Activated CD4-positive, alpha-beta T cell treated with anti-CD3 and anti-CD28 coated beads, Interleukin-2, amount 10 ng/mL, durations not matched to agents 7 days and 5 days (primary cell): ENCODE data around the gene ALCAM. TPM values are rescaled to one million over a fixed set of nuclear protein-coding genes. Genes with fewer than 3 reads are reported as not detected.

Source experiments
- CTCF ChIA-PET: fragments of 350-600 bp; sonication (Branson Sonifier 250); formaldehyde crosslinking; loops from one replicate; lab custom pipeline; 2021; ENCODE audit warnings: antibody characterized with exemption; lab: Charles Lee
- POLR2A ChIA-PET: fragments of 350-600 bp; sonication (Branson Sonifier 250); formaldehyde crosslinking; loops from one replicate; lab custom pipeline; 2021; ENCODE audit warnings: antibody characterized with exemption; lab: Charles Lee
- DNase-seq: peaks from one replicate; pipeline ENCODE4 v3.0.0-alpha.2; 2020
- H3K27ac Mint-ChIP-seq: one replicate; pipeline ENCODE4 v1.8.0; 2021; ENCODE audit warnings: mild to moderate bottlenecking, moderate library complexity, mixed read lengths
- H3K27me3 Mint-ChIP-seq: one replicate; pipeline ENCODE4 v1.8.0; 2021; ENCODE audit warnings: mixed read lengths
- H3K36me3 Mint-ChIP-seq: one replicate; pipeline ENCODE4 v1.8.0; 2021; ENCODE audit warnings: low read depth, mixed read lengths
- H3K4me1 Mint-ChIP-seq: one replicate; pipeline ENCODE4 v1.8.0; 2021; ENCODE audit warnings: mixed read lengths
- H3K4me3 Mint-ChIP-seq: one replicate; pipeline ENCODE4 v1.8.0; 2021; ENCODE audit warnings: mild to moderate bottlenecking, moderate library complexity, mixed read lengths
- H3K9me3 Mint-ChIP-seq: one replicate; pipeline ENCODE4 v1.8.0; 2021; ENCODE audit warnings: mixed read lengths
- total RNA-seq, 2 experiments: library from RNA; stranded (reverse); gene quantifications; one replicate each; pipeline ENCODE4 v1.2.3, GENCODE V29; 2021

ALCAM gene
- total RNA-seq, 2 experiments from 2014 or later: 3.8 to 4.5 TPM

- no peak overlapping the region for H3K4me3 Mint-ChIP-seq
- H3K27ac Mint-ChIP-seq: no peak overlapping the region
- ChIA-PET POLR2A (no interaction called here), CTCF (no interaction called here)
- no peaks in the 10 kb centered on the region for H3K36me3 Mint-ChIP-seq
- no peaks in the 10 kb centered on the region for H3K9me3 Mint-ChIP-seq
- no peaks in the 10 kb centered on the region for H3K4me1 Mint-ChIP-seq
- no peak for DNase-seq
- H3K27me3 Mint-ChIP-seq: no peaks in the 10 kb centered on the region
Observed at GRCh38 chr3:105502333-105502732, 135.6 kb downstream of the ALCAM start.

- Mint-ChIP-seq H3K27me3 (no peaks in the 10 kb centered on the region), H3K36me3 (no peaks in the 10 kb centered on the region), H3K27ac (no peak overlapping the region), H3K4me3 (no peak overlapping the region), H3K4me1 (no peaks in the 10 kb centered on the region), H3K9me3 (no peaks in the 10 kb centered on the region)
- ChIA-PET POLR2A (no interaction called here), CTCF (no interaction called here)
- DNase-seq: no peak
Observed at GRCh38 chr3:105503191-105503593, 136.5 kb downstream of the ALCAM start.

GRCh38 chr3:105504440-105504951 is 137.8 kb downstream of the ALCAM start:
- Mint-ChIP-seq H3K4me3 (no peak overlapping the region), H3K36me3 (no peaks in the 10 kb centered on the region), H3K27me3 (peaks cover 2% of the 10 kb centered on the region), H3K4me1 (no peaks in the 10 kb centered on the region), H3K9me3 (no peaks in the 10 kb centered on the region), H3K27ac (no peak overlapping the region)
- CTCF ChIA-PET: no interaction called here
- no peak for DNase-seq
- POLR2A ChIA-PET: no interaction called here

- Mint-ChIP-seq H3K27ac (no peak overlapping the region), H3K9me3 (no peaks in the 10 kb centered on the region), H3K27me3 (peaks cover 4% of the 10 kb centered on the region), H3K36me3 (no peaks in the 10 kb centered on the region), H3K4me3 (no peak overlapping the region), H3K4me1 (no peaks in the 10 kb centered on the region)
- ChIA-PET POLR2A (no interaction called here), CTCF (no interaction called here)
- DNase-seq: no peak
Observed at GRCh38 chr3:105505170-105505569, 138.5 kb downstream of the ALCAM start.

GRCh38 chr3:105511031-105511430 is 144.3 kb downstream of the ALCAM start:
- H3K36me3 Mint-ChIP-seq: no peaks in the 10 kb centered on the region
- DNase-seq: no peak
- no peaks in the 10 kb centered on the region for H3K4me1 Mint-ChIP-seq
- H3K27me3 Mint-ChIP-seq: peaks cover 6% of the 10 kb centered on the region
- H3K4me3 Mint-ChIP-seq: no peak overlapping the region
- CTCF ChIA-PET: no interaction called here
- POLR2A ChIA-PET: no interaction called here
- no peaks in the 10 kb centered on the region for H3K9me3 Mint-ChIP-seq
- no peak overlapping the region for H3K27ac Mint-ChIP-seq

- CTCF ChIA-PET: interaction anchor here (0.7 kb wide), 1 partner anchor 12 kb away, joined by 3 read pairs; no protein-coding TSS in a partner anchor
- POLR2A ChIA-PET: no interaction called here
- Mint-ChIP-seq H3K4me3 (no peak overlapping the region), H3K9me3 (no peaks in the 10 kb centered on the region), H3K27me3 (peaks cover 6% of the 10 kb centered on the region), H3K4me1 (no peaks in the 10 kb centered on the region), H3K36me3 (no peaks in the 10 kb centered on the region), H3K27ac (no peak overlapping the region)
- DNase-seq: no peak
Observed at GRCh38 chr3:105512061-105512460, 145.4 kb downstream of the ALCAM start.

GRCh38 chr3:105513042-105513441 is 146.3 kb downstream of the ALCAM start:
- Mint-ChIP-seq H3K27me3 (peaks cover 6% of the 10 kb centered on the region), H3K27ac (no peak overlapping the region), H3K36me3 (no peaks in the 10 kb centered on the region), H3K4me1 (no peaks in the 10 kb centered on the region), H3K4me3 (no peak overlapping the region), H3K9me3 (no peaks in the 10 kb centered on the region)
- ChIA-PET CTCF (no interaction called here), POLR2A (no interaction called here)
- DNase-seq: no peak

GRCh38 chr3:105513886-105514285 is 147.2 kb downstream of the ALCAM start:
- POLR2A ChIA-PET: no interaction called here
- peaks cover 2% of the 10 kb centered on the region for H3K4me1 Mint-ChIP-seq
- no peaks in the 10 kb centered on the region for H3K9me3 Mint-ChIP-seq
- DNase-seq: no peak
- CTCF ChIA-PET: no interaction called here
- no peak overlapping the region for H3K27ac Mint-ChIP-seq
- H3K27me3 Mint-ChIP-seq: peaks cover 3% of the 10 kb centered on the region
- H3K36me3 Mint-ChIP-seq: no peaks in the 10 kb centered on the region
- H3K4me3 Mint-ChIP-seq: no peak overlapping the region

GRCh38 chr3:105515372-105515771 is 148.7 kb downstream of the ALCAM start:
- Mint-ChIP-seq H3K36me3 (no peaks in the 10 kb centered on the region), H3K9me3 (no peaks in the 10 kb centered on the region), H3K4me3 (no peak overlapping the region), H3K4me1 (peaks cover 2% of the 10 kb centered on the region), H3K27ac (no peak overlapping the region), H3K27me3 (peaks cover 2% of the 10 kb centered on the region)
- ChIA-PET POLR2A (no interaction called here), CTCF (no interaction called here)
- no peak for DNase-seq

- ChIA-PET CTCF (interaction anchor here (0.5 kb wide), 1 partner anchor 883 kb away, joined by 3 read pairs; no protein-coding TSS in a partner anchor), POLR2A (no interaction called here)
- Mint-ChIP-seq H3K9me3 (no peaks in the 10 kb centered on the region), H3K36me3 (no peaks in the 10 kb centered on the region), H3K4me1 (peaks cover 2% of the 10 kb centered on the region), H3K27me3 (no peaks in the 10 kb centered on the region), H3K27ac (no peak overlapping the region), H3K4me3 (no peak overlapping the region)
- DNase-seq: no peak
Observed at GRCh38 chr3:105516972-105517371, 150.3 kb downstream of the ALCAM start.

GRCh38 chr3:105518203-105518602 is 151.5 kb downstream of the ALCAM start:
- CTCF ChIA-PET: interaction anchor here (2.3 kb wide), 1 partner anchor 10 kb away, joined by 6 read pairs; no protein-coding TSS in a partner anchor
- Mint-ChIP-seq H3K4me1 (peaks cover 2% of the 10 kb centered on the region), H3K27me3 (no peaks in the 10 kb centered on the region), H3K36me3 (no peaks in the 10 kb centered on the region), H3K9me3 (no peaks in the 10 kb centered on the region), H3K4me3 (no peak overlapping the region), H3K27ac (no peak overlapping the region)
- no peak for DNase-seq
- POLR2A ChIA-PET: no interaction called here

- no peak overlapping the region for H3K4me3 Mint-ChIP-seq
- H3K4me1 Mint-ChIP-seq: peaks cover 2% of the 10 kb centered on the region
- no peaks in the 10 kb centered on the region for H3K36me3 Mint-ChIP-seq
- ChIA-PET CTCF (interaction anchor here (2.3 kb wide), 1 partner anchor 10 kb away, joined by 6 read pairs; no protein-coding TSS in a partner anchor), POLR2A (no interaction called here)
- no peaks in the 10 kb centered on the region for H3K27me3 Mint-ChIP-seq
- DNase-seq: peak; percentile 42
- H3K9me3 Mint-ChIP-seq: no peaks in the 10 kb centered on the region
- H3K27ac Mint-ChIP-seq: no peak overlapping the region
Observed at GRCh38 chr3:105518806-105519418, 152.2 kb downstream of the ALCAM start.

- ChIA-PET CTCF (no interaction called here), POLR2A (no interaction called here)
- no peak overlapping the region for H3K27ac Mint-ChIP-seq
- peaks cover 2% of the 10 kb centered on the region for H3K4me1 Mint-ChIP-seq
- no peaks in the 10 kb centered on the region for H3K9me3 Mint-ChIP-seq
- no peak for DNase-seq
- H3K27me3 Mint-ChIP-seq: no peaks in the 10 kb centered on the region
- H3K4me3 Mint-ChIP-seq: no peak overlapping the region
- no peaks in the 10 kb centered on the region for H3K36me3 Mint-ChIP-seq
Observed at GRCh38 chr3:105521770-105522169, 155.1 kb downstream of the ALCAM start.

GRCh38 chr3:105523501-105523900 is 156.8 kb downstream of the ALCAM start:
- ChIA-PET POLR2A (no interaction called here), CTCF (interaction anchor here (0.9 kb wide), 1 partner anchor 18 kb away, joined by 3 read pairs; no protein-coding TSS in a partner anchor)
- Mint-ChIP-seq H3K9me3 (no peaks in the 10 kb centered on the region), H3K4me3 (no peak overlapping the region), H3K27me3 (no peaks in the 10 kb centered on the region), H3K36me3 (no peaks in the 10 kb centered on the region), H3K27ac (no peak overlapping the region), H3K4me1 (peaks cover 5% of the 10 kb centered on the region)
- no peak for DNase-seq
